GM23248 (cell line): ENCODE results near the gene LY86. TPM values are rescaled to one million over a fixed set of nuclear protein-coding genes. Genes with fewer than 3 reads are reported as not detected.
A peak's percentile ranks its signal among the peaks of the same experiment; 100 is the strongest.

Source experiments
- DNase-seq: peaks from one replicate; pipeline ENCODE4 v3.0.0-alpha.2; 2015
- H2AFZ ChIP-seq: fragments of 200-600 bp; sonication (generic); 2 replicates; pipeline ENCODE4 v1.6.1; 2016; ENCODE audit warnings: antibody characterized with exemption
- H3F3A ChIP-seq: fragments of 200-600 bp; sonication (generic); 2 replicates; pipeline ENCODE4 v1.6.1; 2016; ENCODE audit warnings: mild to moderate bottlenecking, antibody characterized with exemption, mixed run types; ENCODE audit not compliant: insufficient read depth
- H3K27ac ChIP-seq: fragments of 200-600 bp; sonication (generic); 2 replicates; pipeline ENCODE4 v1.5.1; 2016; ENCODE audit warnings: mild to moderate bottlenecking
- H3K27me3 ChIP-seq: fragments of 200-600 bp; sonication (generic); replicated peaks from 2 replicates; pipeline ENCODE4 v1.6.1; 2016; ENCODE audit warnings: mild to moderate bottlenecking; ENCODE audit not compliant: insufficient read depth
- H3K36me3 ChIP-seq: fragments of 200-600 bp; sonication (generic); 2 replicates; pipeline ENCODE4 v1.6.1; 2016; ENCODE audit warnings: low read depth, mild to moderate bottlenecking
- H3K4me1 ChIP-seq: fragments of 200-600 bp; sonication (generic); 2 replicates; pipeline ENCODE4 v1.6.1; 2016; ENCODE audit warnings: mild to moderate bottlenecking; ENCODE audit not compliant: insufficient read depth
- H3K4me2 ChIP-seq: fragments of 200-600 bp; sonication (generic); one replicate; pipeline ENCODE4 v1.6.1; 2016; ENCODE audit warnings: mild to moderate bottlenecking; ENCODE audit not compliant: unreplicated experiment
- H3K4me3 ChIP-seq: fragments of 200-600 bp; sonication (generic); 2 replicates; pipeline ENCODE4 v1.5.1; 2016; ENCODE audit warnings: mild to moderate bottlenecking
- H3K79me2 ChIP-seq: fragments of 200-600 bp; sonication (generic); 2 replicates; pipeline ENCODE4 v1.6.1; 2016; ENCODE audit warnings: mild to moderate bottlenecking; ENCODE audit not compliant: insufficient read depth
- H3K9ac ChIP-seq: fragments of 200-600 bp; sonication (generic); 2 replicates; pipeline ENCODE4 v1.6.1; 2016; ENCODE audit warnings: mild to moderate bottlenecking
- H3K9me2 ChIP-seq: fragments of 200-600 bp; sonication (generic); 2 replicates; pipeline ENCODE4 v1.6.1; 2016; ENCODE audit warnings: mixed run types, mild to moderate bottlenecking, moderate library complexity; ENCODE audit not compliant: insufficient read depth
- H3K9me3 ChIP-seq: fragments of 200-600 bp; sonication (generic); one replicate; pipeline ENCODE4 v1.6.1; 2017; ENCODE audit warnings: low read depth
- H4K20me1 ChIP-seq: fragments of 200-600 bp; sonication (generic); 2 replicates; pipeline ENCODE4 v1.6.0; 2016; ENCODE audit not compliant: insufficient read depth
- EZH2 ChIP-seq: fragments of 200-600 bp; sonication (generic); IDR thresholded peaks from 2 replicates; pipeline ENCODE4 v1.6.1; 2018; ENCODE audit warnings: antibody characterized with exemption, mild to moderate bottlenecking; ENCODE audit not compliant: insufficient read depth, poor library complexity, severe bottlenecking
- EZH2phosphoT487 ChIP-seq: fragments of 200-600 bp; sonication (generic); IDR thresholded peaks from 2 replicates; pipeline ENCODE4 v1.6.1; 2018; ENCODE audit warnings: antibody characterized with exemption, moderate library complexity, mild to moderate bottlenecking, low read depth; ENCODE audit not compliant: insufficient read depth
- WGBS, 2 experiments: methylation state at CpG; one replicate each; pipeline ENCODE4 v1.1.6; 2015 to 2017; ENCODE audit warnings: low lambda C conversion rate in 2 of 2, low coverage in 1 of 2; ENCODE audit errors: missing lambda C conversion rate in 2 of 2; 5-methylcytosine and 5-hydroxymethylcytosine counted together
- in situ Hi-C: fragments of 300-500 bp; cut with MboI; formaldehyde crosslinking; loops from 2 replicates; pipeline ENCODE4 v1.15.0; 2020
- polyA plus RNA-seq: library from polyadenylated mRNA; unstranded; fragments of >200 nt; fragmentation: Nextera tagmentation; extraction: Ambion mirVana; gene quantifications from 2 replicates; pipeline ENCODE4 v1.2.1, GENCODE V29; 2016
- total RNA-seq: library from RNA; depleted of rRNA; stranded (reverse); fragments of >200 nt; shearing (Covaris generic); gene quantifications from 2 replicates; pipeline ENCODE4 v1.2.3, GENCODE V29; 2014

LY86 gene
- total and polyA plus RNA-seq, 2 experiments from 2014 or later, result not detected

DNA sequence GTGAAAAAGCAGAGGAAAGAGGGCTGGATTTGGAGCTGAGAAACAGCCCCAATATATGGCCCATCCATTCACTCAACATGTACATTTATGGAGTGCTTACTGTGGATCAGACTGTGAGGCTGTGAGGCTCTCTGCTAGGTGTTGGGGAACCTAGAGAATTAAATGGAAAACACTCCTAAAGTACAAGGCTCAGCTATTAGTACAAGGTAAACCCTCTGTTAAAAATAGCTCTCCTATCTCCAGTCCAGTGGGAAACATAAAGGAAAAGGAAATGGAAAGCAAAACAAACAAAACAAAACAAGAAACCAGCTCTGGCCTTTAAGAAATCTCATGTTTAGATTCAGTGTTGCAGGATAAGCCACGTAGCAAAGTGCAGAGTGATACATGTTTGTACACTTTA is 35.0 kb downstream of the LY86 start:
- 18 to 21% methylated on average over 1 of the region's 1 CpG for WGBS, 2 experiments
- Histone ChIP-seq H3K4me3 (no peak overlapping the region), H3K9me3 (no peaks in the 10 kb centered on the region), H3K9ac (no peak overlapping the region), H2AFZ (no peak overlapping the region), H3K79me2 (no peaks in the 10 kb centered on the region), H3K36me3 (no peaks in the 10 kb centered on the region), H4K20me1 (no peaks in the 10 kb centered on the region), H3K27me3 (peaks cover 38% of the 10 kb centered on the region), H3K9me2 (no peaks in the 10 kb centered on the region), H3K4me2 (no peak overlapping the region), H3F3A (no peaks in the 10 kb centered on the region), H3K4me1 (no peaks in the 10 kb centered on the region), H3K27ac (no peak overlapping the region)
- no peak for TF ChIP-seq EZH2phosphoT487
- no peak for TF ChIP-seq EZH2
- in situ Hi-C loops, result no loop called here
- no peak for DNase-seq

DNA sequence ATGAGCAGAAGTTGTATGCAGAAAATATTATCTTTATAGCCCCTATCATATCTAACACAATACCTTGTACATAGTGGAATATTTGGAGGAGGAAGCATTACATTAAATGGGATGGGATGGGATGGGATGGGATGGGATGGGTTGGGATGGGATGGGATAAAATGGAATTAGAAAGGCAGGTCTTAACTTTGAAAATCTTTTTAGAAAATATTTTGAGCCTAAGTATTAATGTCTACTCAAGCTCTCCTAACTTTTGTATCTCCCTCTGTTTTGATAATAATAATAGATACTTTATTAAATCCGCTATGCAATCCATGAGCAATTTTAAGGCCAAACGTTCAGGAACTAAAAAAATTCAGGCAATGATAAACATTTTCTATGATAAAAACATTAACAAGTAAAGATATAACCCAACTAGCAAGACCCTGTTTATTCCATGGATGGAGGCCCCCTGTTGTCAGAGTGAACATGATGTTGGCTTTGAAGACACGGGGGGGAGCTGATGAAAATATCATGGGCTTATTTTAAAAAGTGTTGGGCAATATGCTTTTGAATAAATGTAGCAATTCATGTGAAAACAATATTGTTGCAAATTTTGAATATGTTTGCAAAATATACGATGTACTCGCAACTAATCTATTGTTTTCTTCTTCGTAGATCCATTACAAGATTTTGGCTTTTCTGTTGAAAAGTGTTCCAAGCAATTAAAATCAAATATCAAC is 35.9 kb downstream of the LY86 start:
- H3K4me3 ChIP-seq, result no peak overlapping the region
- in situ Hi-C loops, result no loop called here
- H3K4me2 ChIP-seq, result no peak overlapping the region
- TF ChIP-seq EZH2phosphoT487 (no peak), EZH2 (no peak)
- no peaks in the 10 kb centered on the region for H3K9me2 ChIP-seq
- no peaks in the 10 kb centered on the region for H3K9me3 ChIP-seq
- H2AFZ ChIP-seq, result no peak overlapping the region
- no peaks in the 10 kb centered on the region for H3K79me2 ChIP-seq
- no peaks in the 10 kb centered on the region for H4K20me1 ChIP-seq
- H3K27ac ChIP-seq, result no peak overlapping the region
- WGBS, 2 experiments, result 53% methylated on average over 6 of the region's 6 CpGs
- DNase-seq, result no peak
- H3K36me3 ChIP-seq, result no peaks in the 10 kb centered on the region
- H3K9ac ChIP-seq, result no peak overlapping the region
- no peaks in the 10 kb centered on the region for H3K4me1 ChIP-seq
- H3K27me3 ChIP-seq, result peaks cover 38% of the 10 kb centered on the region
- H3F3A ChIP-seq, result no peaks in the 10 kb centered on the region

DNA sequence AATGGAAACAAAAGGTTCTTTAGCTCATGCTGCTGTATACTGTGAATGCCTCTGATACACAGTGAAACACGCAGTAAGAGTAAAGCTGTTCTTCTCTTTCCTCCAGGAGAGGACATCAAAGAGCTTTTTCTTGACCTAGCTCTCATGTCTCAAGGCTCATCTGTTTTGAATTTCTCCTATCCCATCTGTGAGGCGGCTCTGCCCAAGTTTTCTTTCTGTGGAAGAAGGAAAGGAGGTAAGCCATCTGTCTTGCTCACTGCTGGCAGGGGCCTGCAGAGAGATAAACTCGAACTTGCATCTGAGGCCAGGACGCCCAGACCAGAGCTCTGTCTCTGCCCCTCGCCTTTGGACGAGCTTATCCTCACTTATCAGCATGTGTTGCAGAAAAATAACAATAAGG is 37.7 kb downstream of the LY86 start:
- no peaks in the 10 kb centered on the region for H3K9me3 ChIP-seq
- H3K27me3 ChIP-seq, result peaks cover 31% of the 10 kb centered on the region
- no peaks in the 10 kb centered on the region for H3F3A ChIP-seq
- WGBS, 2 experiments, result 21 to 22% methylated on average over 6 of the region's 6 CpGs
- H4K20me1 ChIP-seq, result no peaks in the 10 kb centered on the region
- no peaks in the 10 kb centered on the region for H3K79me2 ChIP-seq
- no peak overlapping the region for H3K27ac ChIP-seq
- no peaks in the 10 kb centered on the region for H3K4me1 ChIP-seq
- DNase-seq, result no peak
- H3K4me2 ChIP-seq, result no peak overlapping the region
- no peak overlapping the region for H3K4me3 ChIP-seq
- H3K9me2 ChIP-seq, result no peaks in the 10 kb centered on the region
- H3K9ac ChIP-seq, result no peak overlapping the region
- in situ Hi-C loops, result no loop called here
- no peak overlapping the region for H2AFZ ChIP-seq
- TF ChIP-seq EZH2, result no peak
- no peak for TF ChIP-seq EZH2phosphoT487
- no peaks in the 10 kb centered on the region for H3K36me3 ChIP-seq

DNA sequence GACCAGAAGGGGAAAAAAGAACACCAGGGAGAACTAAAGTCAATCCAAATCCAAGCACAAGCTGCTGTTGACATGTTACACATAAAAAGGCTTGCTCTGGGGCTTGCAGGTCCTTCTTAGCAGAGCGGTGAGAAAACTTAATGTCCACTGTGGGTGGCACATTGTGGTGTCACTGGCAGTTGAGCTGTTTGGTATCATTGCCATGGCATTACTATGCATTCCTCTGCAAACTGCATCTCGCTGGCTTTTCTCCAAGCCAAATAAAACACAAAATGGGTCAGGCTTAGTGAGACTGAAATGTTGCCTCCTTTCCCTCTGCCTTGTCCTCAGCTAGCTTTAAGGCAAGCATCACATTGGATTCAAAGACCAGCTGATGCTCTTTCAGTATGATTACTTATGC is 40.9 kb downstream of the LY86 start:
- H3K4me2 ChIP-seq, result no peak overlapping the region
- no peak overlapping the region for H3K27ac ChIP-seq
- no peaks in the 10 kb centered on the region for H3K79me2 ChIP-seq
- peak; percentile 14 for DNase-seq
- TF ChIP-seq EZH2 (no peak), EZH2phosphoT487 (no peak)
- no peak overlapping the region for H2AFZ ChIP-seq
- H4K20me1 ChIP-seq, result no peaks in the 10 kb centered on the region
- no peaks in the 10 kb centered on the region for H3K9me3 ChIP-seq
- no peaks in the 10 kb centered on the region for H3K36me3 ChIP-seq
- H3K9ac ChIP-seq, result no peak overlapping the region
- H3F3A ChIP-seq, result no peaks in the 10 kb centered on the region
- H3K4me3 ChIP-seq, result no peak overlapping the region
- H3K27me3 ChIP-seq, result peaks cover 11% of the 10 kb centered on the region; the same call in 1 of the 2 replicates
- no peaks in the 10 kb centered on the region for H3K4me1 ChIP-seq
- 65 to 71% methylated on average over 2 of the region's 2 CpGs for WGBS, 2 experiments
- H3K9me2 ChIP-seq, result no peaks in the 10 kb centered on the region
- in situ Hi-C loops, result no loop called here

DNA sequence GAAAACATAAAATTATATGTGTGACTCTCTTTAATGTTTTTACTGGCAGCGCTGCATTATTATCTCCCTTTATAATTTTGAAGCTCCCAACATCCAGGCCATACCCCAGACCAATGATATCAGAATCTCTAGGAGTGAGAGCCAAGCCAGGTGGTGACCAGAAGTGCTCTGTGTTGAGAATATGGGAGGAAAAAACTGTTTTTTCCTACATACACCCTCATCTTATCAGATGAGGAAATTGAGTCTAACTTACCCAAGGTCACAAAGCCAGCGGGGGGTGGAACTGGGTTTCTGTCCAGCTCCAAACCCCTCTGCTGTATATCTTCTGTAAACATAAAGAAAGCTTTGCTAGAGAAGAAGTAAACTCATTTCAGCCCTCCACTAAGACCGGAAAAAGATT is 42.5 kb downstream of the LY86 start:
- Histone ChIP-seq H3F3A (no peaks in the 10 kb centered on the region), H2AFZ (no peak overlapping the region), H3K79me2 (no peaks in the 10 kb centered on the region), H3K4me3 (no peak overlapping the region), H3K36me3 (no peaks in the 10 kb centered on the region), H3K4me1 (no peaks in the 10 kb centered on the region), H3K9me2 (no peaks in the 10 kb centered on the region), H3K9ac (no peak overlapping the region), H4K20me1 (no peaks in the 10 kb centered on the region), H3K4me2 (no peak overlapping the region), H3K27me3 (peaks cover 4% of the 10 kb centered on the region; the same call in 1 of the 2 replicates), H3K27ac (no peak overlapping the region), H3K9me3 (no peaks in the 10 kb centered on the region)
- in situ Hi-C loops, result no loop called here
- 69 to 74% methylated on average over 3 of the region's 3 CpGs for WGBS, 2 experiments
- no peak for TF ChIP-seq EZH2
- TF ChIP-seq EZH2phosphoT487, result no peak
- no peak for DNase-seq
